Stimulated activated CD8-positive, alpha-beta memory T cell treated with anti-CD3 and anti-CD28 coated beads, Interleukin-2, amount 100 ng/mL, for 48 hours (primary cell): Measurements from ENCODE around the gene DMC1.

Source experiments
- DNase-seq, 2 donors: peaks; one replicate each; pipeline ENCODE4 v3.0.0-alpha.2; 2020; ENCODE audit warnings: low read depth in 2 of 2

DMC1 gene

GRCh38 chr22:38567531-38568285 lies 2.3 kb downstream of the DMC1 start:
- no peak for DNase-seq

- no peak for DNase-seq
Measured at GRCh38 chr22:38566726-38567504, 3.1 kb downstream of the DMC1 start.

- DNase-seq, result no peak
Measured at GRCh38 chr22:38565441-38565840, 4.5 kb downstream of the DMC1 start.

GRCh38 chr22:38564669-38565068 lies 5.3 kb downstream of the DMC1 start:
- no peak for DNase-seq

- no peak for DNase-seq
Measured at GRCh38 chr22:38554281-38554680, 15.7 kb downstream of the DMC1 start.

GRCh38 chr22:38549101-38549894 lies 20.7 kb downstream of the DMC1 start:
- no peak for DNase-seq

- DNase-seq, result no peak
Measured at GRCh38 chr22:38540701-38541100, 29.3 kb downstream of the DMC1 start.

- DNase-seq, result no peak
Measured at GRCh38 chr22:38531251-38531938, 38.6 kb downstream of the DMC1 start.

- no peak for DNase-seq
Measured at GRCh38 chr22:38524429-38524828, 45.6 kb downstream of the DMC1 start.

- DNase-seq, result no peak
Measured at GRCh38 chr22:38523479-38523878, 46.5 kb downstream of the DMC1 start.

- no peak for DNase-seq
Measured at GRCh38 chr22:38523029-38523428, 47.0 kb downstream of the DMC1 start.

GRCh38 chr22:38519453-38520250 lies 50.3 kb downstream of the DMC1 start:
- DNase-seq, result no peak

GRCh38 chr22:38518620-38519019 lies 51.4 kb downstream of the DMC1 start:
- no peak for DNase-seq

- no peak for DNase-seq
Measured at GRCh38 chr22:38513063-38513462, 56.9 kb downstream of the DMC1 start.

- DNase-seq, result no peak
Measured at GRCh38 chr22:38510416-38510970, 59.5 kb downstream of the DMC1 start.

- peak; percentile 83 to 88 for DNase-seq
Measured at GRCh38 chr22:38506118-38506962, 63.6 kb downstream of the DMC1 start, which contains the start of gene DDX17. Gene DDX17 (minus strand): TSS chr22:38506311.

- peak; percentile 31 to 36 for DNase-seq
Measured at GRCh38 chr22:38505541-38506117, 64.4 kb downstream of the DMC1 start.

GRCh38 chr22:38504731-38505540 lies 65.0 kb downstream of the DMC1 start:
- peak; percentile 30 to 43 for DNase-seq
